Esophagus squamous epithelium (tissue), 5 donors: ENCODE data around the gene WDR45. TPM values are rescaled to one million over a fixed set of nuclear protein-coding genes. Genes with fewer than 3 reads are reported as not detected.
A peak's percentile ranks its signal among the peaks of the same experiment; 100 is the strongest.

ENCODE experiments used
- DNase-seq: peaks from one replicate; lab custom pipeline; 2025; lab: John Stamatoyannopoulos, UW
- H3K27ac ChIP-seq, 4 donors: fragments of 200-600 bp; sonication (generic); one replicate each; pipeline ENCODE4 v1.5.1; 2016 to 2019; ENCODE audit warnings: mild to moderate bottlenecking in 1 of 4
- H3K27me3 ChIP-seq, 4 donors: fragments of 200-600 bp; sonication (generic); 1 replicate in 3 of 4; 2 replicates in 1 of 4; pipeline versions ENCODE4 v1.5.1 to v1.6.0; 2017 to 2021; ENCODE audit warnings: antibody characterized with exemption in 1 of 4
- H3K36me3 ChIP-seq, 3 donors: fragments of 200-600 bp; sonication (generic); one replicate each; pipeline ENCODE4 v1.5.1; 2016 to 2019
- H3K4me1 ChIP-seq, 3 donors: fragments of 200-600 bp; sonication (generic); one replicate each; pipeline ENCODE4 v1.5.1; 2017 to 2019
- H3K4me3 ChIP-seq, 4 donors: fragments of 200-600 bp; sonication (generic); 1 replicate in 3 of 4; 2 replicates in 1 of 4; pipeline ENCODE4 v1.5.1; 2016 to 2019; ENCODE audit warnings: mild to moderate bottlenecking in 2 of 4, moderate library complexity in 1 of 4
- H3K9me3 ChIP-seq, 3 donors: fragments of 200-600 bp; sonication (generic); one replicate each; pipeline ENCODE4 v1.5.1; 2016 to 2019
- POLR2A ChIP-seq, 4 donors: fragments of 450-650 bp; IDR thresholded peaks; one replicate each; pipeline ENCODE4 v1.6.1; 2017; ENCODE audit warnings: antibody characterized with exemption in 4 of 4, mild to moderate bottlenecking in 4 of 4, moderate library complexity in 3 of 4
- WGBS, 2 donors: methylation state at CpG; one replicate each; pipeline ENCODE4 v1.1.5; 2018; 5-methylcytosine and 5-hydroxymethylcytosine counted together
- intact Hi-C: fragments of 100-400 bp; cut with DNase I; formaldehyde crosslinking; loops from one replicate; pipeline ENCODE4 v1.15.0; 2022
- total RNA-seq, 4 donors: library from RNA; depleted of rRNA; stranded (reverse); fragments of >200 nt; gene quantifications; one replicate each; pipeline ENCODE4 v1.1.0, GENCODE V29; 2016
- TF ChIP-seq, protein P1 (sequence below), 6 experiments: fragments of 450-650 bp in 4 of 6; fragments of 200-600 bp in 2 of 6; sonication (generic) in 2 of 6; IDR thresholded peaks; one replicate each; pipeline ENCODE4 v1.5.1; 2016 to 2019; ENCODE audit warnings: antibody characterized with exemption in 6 of 6, mild to moderate bottlenecking in 4 of 6, moderate library complexity in 4 of 6
- donor health status: DM: yes; HTN: yes; CAD: no.

Gene WDR45
- total RNA-seq, 4 donors from 2014 or later, result 30.1 to 78.0 (median 37.0) TPM

- Histone ChIP-seq H3K9me3 (no peaks in the 10 kb centered on the region), H3K27ac (peak within 1 kb of the TSS; percentile 87 to 91 (median 88)), H3K4me3 (peak within 1 kb of the TSS; percentile 44 to 65 (median 54)), H3K36me3 (peaks cover 0 to 24% (median 0%) of the 10 kb centered on the region in 3 donors), H3K4me1 (peaks cover 0 to 20% (median 0%) of the 10 kb centered on the region in 3 donors), H3K27me3 (no peaks in the 10 kb centered on the region)
- intact Hi-C loops, result no loop called here
- no peak for DNase-seq
- 31 to 33% methylated on average over 3 to 4 of the region's 5 CpGs for WGBS, 2 donors
- TF ChIP-seq, protein P1, sequence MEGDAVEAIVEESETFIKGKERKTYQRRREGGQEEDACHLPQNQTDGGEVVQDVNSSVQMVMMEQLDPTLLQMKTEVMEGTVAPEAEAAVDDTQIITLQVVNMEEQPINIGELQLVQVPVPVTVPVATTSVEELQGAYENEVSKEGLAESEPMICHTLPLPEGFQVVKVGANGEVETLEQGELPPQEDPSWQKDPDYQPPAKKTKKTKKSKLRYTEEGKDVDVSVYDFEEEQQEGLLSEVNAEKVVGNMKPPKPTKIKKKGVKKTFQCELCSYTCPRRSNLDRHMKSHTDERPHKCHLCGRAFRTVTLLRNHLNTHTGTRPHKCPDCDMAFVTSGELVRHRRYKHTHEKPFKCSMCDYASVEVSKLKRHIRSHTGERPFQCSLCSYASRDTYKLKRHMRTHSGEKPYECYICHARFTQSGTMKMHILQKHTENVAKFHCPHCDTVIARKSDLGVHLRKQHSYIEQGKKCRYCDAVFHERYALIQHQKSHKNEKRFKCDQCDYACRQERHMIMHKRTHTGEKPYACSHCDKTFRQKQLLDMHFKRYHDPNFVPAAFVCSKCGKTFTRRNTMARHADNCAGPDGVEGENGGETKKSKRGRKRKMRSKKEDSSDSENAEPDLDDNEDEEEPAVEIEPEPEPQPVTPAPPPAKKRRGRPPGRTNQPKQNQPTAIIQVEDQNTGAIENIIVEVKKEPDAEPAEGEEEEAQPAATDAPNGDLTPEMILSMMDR (IDR thresholded peaks at IDR 0.05), result no peak
- TF ChIP-seq POLR2A (IDR thresholded peaks at IDR 0.05), result peak in 1 of 4 donors; percentile 47
Measured at GRCh38 chrX:49058794-49059193, 20.9 kb downstream of the WDR45 start, which contains the start of gene CCDC120. Gene CCDC120 (plus strand): TSS chrX:49058999. CDS start chrX:49062042, 3,043 bp downstream.

- TF ChIP-seq, protein P1 (IDR thresholded peaks at IDR 0.05), result no peak
- TF ChIP-seq POLR2A (IDR thresholded peaks at IDR 0.05), result no peak
- H3K9me3 ChIP-seq, result no peaks in the 10 kb centered on the region
- H3K27ac ChIP-seq, result peak overlapping the region; percentile 84 to 91 (median 86)
- H3K27me3 ChIP-seq, result no peaks in the 10 kb centered on the region
- no peaks in the 10 kb centered on the region for H3K36me3 ChIP-seq
- H3K4me3 ChIP-seq, result peak overlapping the region; percentile 56 to 71 (median 61)
- intact Hi-C loops, result no loop called here
- no peak for DNase-seq
- H3K4me1 ChIP-seq, result peaks cover 0 to 15% (median 0%) of the 10 kb centered on the region in 3 donors
- 68 to 80% methylated on average over 5 of the region's 5 CpGs for WGBS, 2 donors
Measured at GRCh38 chrX:49054073-49054762, 25.5 kb downstream of the WDR45 start.

- Histone ChIP-seq H3K4me3 (peak overlapping the region; percentile 56 to 71 (median 61)), H3K36me3 (no peaks in the 10 kb centered on the region), H3K4me1 (peaks cover 0 to 12% (median 0%) of the 10 kb centered on the region in 3 donors), H3K27ac (peak overlapping the region; percentile 84 to 91 (median 86)), H3K9me3 (no peaks in the 10 kb centered on the region), H3K27me3 (no peaks in the 10 kb centered on the region)
- peak in 1 of 4 donors; percentile 30 for TF ChIP-seq POLR2A (IDR thresholded peaks at IDR 0.05)
- TF ChIP-seq, protein P1 (IDR thresholded peaks at IDR 0.05), result no peak
- 0 to 46% methylated on average over 1 to 22 of the region's 79 CpGs for WGBS, 2 donors
- intact Hi-C loops, result no loop called here
- DNase-seq, result no peak
Measured at GRCh38 chrX:49053223-49054072, 26.2 kb downstream of the WDR45 start.

DNA sequence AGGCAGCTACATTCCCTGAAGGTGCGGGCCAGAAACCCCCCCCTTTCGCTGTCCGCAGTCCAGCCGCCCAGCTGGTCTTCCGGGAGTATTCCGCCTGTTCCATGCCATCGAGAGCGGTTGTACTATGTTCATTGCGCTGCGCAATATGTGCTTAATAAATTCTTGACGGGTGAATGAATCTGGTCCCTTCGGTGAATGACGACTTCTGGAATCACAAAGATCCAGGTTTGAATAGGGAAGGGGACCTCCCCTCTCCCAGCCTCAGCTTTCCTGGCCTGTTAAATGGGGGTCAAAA lies 35.8 kb downstream of the WDR45 start:
- Histone ChIP-seq H3K27ac (peak overlapping the region; percentile 77 to 88 (median 87)), H3K4me3 (peak overlapping the region in 3 of 4 donors; percentile 29 to 74 (median 54)), H3K4me1 (peaks cover 3 to 39% (median 19%) of the 10 kb centered on the region in 3 donors), H3K36me3 (peaks cover 0 to 7% (median 2%) of the 10 kb centered on the region in 3 donors), H3K27me3 (no peaks in the 10 kb centered on the region), H3K9me3 (no peaks in the 10 kb centered on the region)
- no peak for DNase-seq
- intact Hi-C loops, result no loop called here
- WGBS, 2 donors, result 7 to 48% methylated on average over 3 to 13 of the region's 13 CpGs
- TF ChIP-seq, protein P1 (IDR thresholded peaks at IDR 0.05), result no peak
- no peak for TF ChIP-seq POLR2A (IDR thresholded peaks at IDR 0.05)
